ENCODE data around the gene GFOD1.
"Not testable (repeated sequence)": the region's sequence is repeated elsewhere in the genome, so short reads cannot be mapped to it uniquely, and the experiment has no call there.

The GFOD1 gene

GRCh38 chr6:13511141-13511571 lies 23.8 kb upstream of the GFOD1 start:
- DNase-seq = not testable (repeated sequence)

DNA sequence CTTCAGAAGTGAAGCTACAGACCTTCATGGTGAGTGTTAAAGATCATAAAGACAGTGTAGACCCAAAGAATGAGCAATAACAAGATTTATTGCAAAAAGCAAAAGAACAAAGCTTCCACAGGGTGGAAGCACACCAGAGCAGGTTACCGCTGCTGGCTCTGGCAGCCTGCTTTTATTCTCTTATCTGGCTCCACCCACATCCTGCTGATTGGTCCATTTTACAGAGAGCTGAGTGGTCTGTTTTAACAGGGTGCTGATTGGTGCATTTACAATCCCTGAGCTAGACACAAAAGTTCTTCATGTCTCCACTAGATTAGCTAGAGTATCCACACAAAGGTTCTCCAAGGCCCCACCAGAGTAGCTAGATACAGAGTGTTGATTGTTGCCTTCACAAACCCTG lies 23.0 kb upstream of the GFOD1 start:
- DNase-seq = not testable (repeated sequence)

- DNase-seq = no peak
These were observed 21.6 kb upstream of the GFOD1 start for GRCh38 chr6:13508711-13509705.

- no peak for DNase-seq
These were observed 20.0 kb upstream of the GFOD1 start for GRCh38 chr6:13507306-13507860.

DNA sequence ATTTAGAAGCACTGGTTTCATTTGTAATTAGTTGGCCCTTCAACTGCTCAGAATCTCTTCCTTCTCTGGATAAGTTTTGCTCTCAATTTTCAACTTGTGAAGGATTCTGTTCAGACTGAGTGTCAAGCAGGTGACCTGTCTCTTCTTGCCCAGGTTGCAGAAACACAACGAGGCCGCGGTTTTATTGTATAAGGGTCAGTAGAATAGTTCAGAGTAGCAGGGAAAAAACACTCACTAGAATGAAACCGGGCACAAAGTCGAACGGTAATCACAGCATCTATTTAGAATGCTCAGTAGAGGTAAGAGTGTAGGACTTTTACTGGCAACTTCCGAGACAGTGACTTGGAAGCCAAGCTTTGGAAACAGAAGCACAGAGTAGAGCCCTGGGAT lies 17.9 kb upstream of the GFOD1 start:
- no peak for DNase-seq

DNA sequence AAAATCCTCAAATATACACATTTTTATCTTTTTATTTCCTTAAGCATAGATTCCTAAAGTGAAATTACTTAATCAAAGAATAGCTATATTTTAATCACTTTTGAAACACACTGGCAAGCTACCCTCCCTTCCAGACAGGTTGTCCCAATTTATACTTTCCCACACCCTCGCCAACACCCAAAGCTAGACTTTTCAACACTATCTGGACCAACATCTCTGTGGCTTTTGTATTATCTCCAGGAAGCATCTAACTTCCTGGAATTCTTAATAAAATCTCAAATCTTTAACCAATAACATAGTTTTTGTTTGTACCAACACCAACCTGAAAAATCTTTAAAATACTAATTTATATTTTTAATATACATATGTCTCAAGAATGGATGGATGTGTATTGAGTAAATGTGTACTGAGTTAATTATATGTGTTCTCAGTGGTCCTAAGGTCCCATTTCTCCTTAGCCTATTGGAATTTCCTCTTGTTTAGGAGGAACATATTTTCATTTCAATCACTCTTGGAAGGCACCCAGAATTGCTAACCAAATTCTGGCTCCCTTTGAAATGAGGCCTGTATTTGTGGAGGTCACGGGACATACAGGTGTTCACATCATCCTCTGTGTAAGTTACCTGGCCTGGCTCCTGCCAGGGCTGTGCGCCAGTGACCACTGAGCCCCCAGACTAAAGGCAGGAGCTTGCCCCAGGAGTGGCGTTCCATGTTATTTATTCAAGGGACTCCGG lies 17.4 kb upstream of the GFOD1 start:
- DNase-seq = no peak

- DNase-seq = no peak
These were observed 13.5 kb upstream of the GFOD1 start for GRCh38 chr6:13500915-13501314.

GRCh38 chr6:13500264-13500663 lies 12.9 kb upstream of the GFOD1 start:
- no peak for DNase-seq

DNA sequence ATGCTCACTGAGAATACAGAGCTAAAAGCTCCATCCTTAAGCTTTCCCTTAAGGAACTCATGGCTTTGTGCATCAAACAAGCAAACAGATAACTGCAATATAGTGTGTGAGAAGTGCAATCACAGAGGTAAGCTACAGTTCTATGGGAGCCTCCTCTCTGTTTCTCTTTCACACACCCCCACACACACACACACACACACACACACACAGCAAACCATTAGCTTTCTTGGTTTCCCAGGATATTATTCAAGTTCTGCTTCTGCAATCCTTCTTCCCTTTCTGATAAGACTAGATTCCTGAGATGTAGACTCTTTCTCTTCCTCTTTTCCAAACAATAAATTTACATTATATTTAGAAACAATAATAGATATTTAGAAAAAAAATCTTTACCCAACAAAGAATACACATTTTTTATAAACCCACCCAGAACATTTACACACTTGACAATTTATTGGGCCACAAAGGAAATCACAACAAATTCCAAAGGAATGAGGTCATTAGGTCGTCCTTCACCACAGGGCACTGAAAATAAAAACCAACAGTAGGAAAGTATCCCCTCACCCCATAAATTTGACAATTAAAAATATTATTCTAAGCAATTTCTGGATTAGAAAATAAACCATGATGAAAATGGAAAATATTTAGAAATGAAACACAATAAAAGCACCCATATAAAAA lies 9.3 kb upstream of the GFOD1 start:
- no peak for DNase-seq

- no peak for DNase-seq
These were observed 8.4 kb upstream of the GFOD1 start for GRCh38 chr6:13495818-13496217.

DNA sequence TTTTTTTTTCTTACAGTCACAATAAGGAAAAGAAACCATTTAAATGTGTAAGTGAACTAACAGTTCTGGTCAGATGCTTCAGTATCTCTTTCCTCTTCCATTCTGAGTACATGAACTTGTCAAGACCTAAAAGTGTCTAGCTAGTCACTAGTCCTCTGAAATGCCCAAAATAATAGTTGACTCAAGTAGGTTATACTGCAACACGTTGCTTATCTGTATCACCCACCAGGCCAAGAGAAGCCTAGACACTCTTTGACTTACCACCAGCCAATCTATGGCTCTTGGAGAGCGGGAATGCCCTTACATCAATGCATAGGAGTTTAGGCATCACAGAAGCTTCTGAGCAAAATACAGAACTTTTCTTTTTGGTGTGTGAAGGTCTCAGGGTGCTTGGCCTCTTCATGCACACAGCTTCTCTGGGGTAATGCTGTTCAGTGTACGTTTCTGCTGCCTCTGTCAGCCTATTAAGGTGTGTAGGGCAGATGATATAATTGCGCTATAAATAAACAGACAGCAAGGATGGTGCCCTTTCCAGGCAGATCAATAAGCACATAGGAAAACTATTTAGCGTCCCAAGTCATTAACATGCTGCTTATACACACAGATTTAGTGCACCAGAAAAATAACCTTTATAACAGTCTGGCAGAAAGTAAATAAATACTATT lies 7.8 kb upstream of the GFOD1 start:
- no peak for DNase-seq

DNA sequence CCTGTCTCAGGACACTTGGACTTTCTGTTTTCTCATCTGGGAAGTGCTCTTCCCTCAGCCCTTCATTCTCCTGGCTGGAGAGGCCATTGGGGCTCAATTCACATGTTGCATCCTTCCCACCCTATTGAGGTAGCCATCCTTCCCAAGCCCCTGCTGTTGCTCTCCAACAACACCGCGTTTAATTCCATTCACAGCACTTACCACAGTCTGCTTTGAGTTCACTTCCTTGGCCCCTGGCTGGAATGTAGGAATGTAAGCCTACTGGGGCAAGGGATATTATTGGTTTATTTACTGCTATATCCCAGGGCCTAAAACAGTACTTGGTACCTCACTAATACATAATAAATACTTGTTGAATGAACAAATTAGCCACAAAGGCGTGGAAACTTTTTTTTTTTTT lies 6.7 kb upstream of the GFOD1 start:
- no peak for DNase-seq

GRCh38 chr6:13493147-13493546 lies 5.7 kb upstream of the GFOD1 start:
- no peak for DNase-seq

- DNase-seq = no peak
These were observed 5.0 kb upstream of the GFOD1 start for GRCh38 chr6:13492357-13492756.

- DNase-seq = no peak
These were observed 4.1 kb upstream of the GFOD1 start for GRCh38 chr6:13491538-13491937.

DNA sequence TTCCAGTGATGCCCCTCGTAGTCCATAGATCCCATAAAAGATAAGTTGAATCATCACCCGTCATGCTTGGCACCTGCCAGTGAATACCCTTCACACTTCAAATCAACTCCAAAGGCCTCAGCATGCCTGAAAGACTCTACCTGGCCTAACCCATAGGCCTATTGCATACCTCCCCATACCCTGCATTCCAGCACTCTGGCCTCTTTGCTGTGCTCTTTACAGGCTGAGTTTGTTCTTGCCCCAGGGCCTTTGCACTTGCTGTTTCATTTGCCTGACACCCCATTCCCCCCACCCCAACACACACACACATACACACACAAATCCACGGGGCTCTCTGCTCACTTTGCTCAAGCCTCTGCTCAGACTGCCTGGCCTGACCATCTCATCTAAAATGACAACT lies 3.0 kb upstream of the GFOD1 start:
- DNase-seq = no peak

- no peak for DNase-seq
These were observed 1.5 kb upstream of the GFOD1 start for GRCh38 chr6:13488896-13489237.

DNA sequence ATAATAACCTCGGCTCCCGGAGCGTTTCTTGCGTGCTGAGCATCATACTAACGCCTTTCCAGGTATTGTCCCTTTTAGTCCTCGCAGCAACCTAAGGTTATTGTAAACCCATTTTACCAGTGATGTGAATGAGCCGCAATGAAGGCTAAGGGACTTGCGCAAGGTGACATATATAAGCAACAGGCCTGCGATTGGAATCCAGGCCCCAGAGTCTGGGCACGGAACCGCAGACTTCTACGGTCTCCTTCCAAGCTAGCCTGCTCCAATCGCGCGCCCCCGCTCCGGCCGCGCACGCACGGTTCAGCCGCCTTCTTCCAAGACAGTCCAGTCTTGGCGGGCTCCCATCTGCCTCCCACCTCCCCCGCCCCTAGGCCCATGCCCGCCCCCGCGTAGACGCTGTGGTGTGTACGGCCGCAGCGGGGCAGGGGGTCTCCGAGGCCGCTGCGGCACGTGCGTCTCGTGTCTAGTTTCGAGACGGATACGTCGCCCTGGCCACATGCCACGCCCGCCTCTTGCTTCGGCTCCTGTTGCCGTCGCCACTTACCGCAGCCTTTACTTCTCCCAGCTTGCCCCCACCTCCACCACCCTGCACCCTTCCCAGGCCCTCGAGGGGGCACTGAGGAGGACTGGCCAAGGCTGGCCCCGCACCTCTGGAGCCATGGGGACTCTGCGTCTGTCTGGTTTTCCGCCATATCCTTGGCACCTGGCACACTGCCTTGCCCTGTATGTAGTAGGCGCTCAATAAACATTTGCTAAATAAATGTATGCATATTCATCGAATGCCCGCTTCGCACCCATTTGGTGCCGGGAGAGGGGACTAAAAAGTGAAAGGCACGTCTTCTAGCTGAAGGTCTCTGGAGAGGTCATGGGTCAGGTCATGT lies 855 bp upstream of the GFOD1 start:
- DNase-seq = peak; percentile 56

DNA sequence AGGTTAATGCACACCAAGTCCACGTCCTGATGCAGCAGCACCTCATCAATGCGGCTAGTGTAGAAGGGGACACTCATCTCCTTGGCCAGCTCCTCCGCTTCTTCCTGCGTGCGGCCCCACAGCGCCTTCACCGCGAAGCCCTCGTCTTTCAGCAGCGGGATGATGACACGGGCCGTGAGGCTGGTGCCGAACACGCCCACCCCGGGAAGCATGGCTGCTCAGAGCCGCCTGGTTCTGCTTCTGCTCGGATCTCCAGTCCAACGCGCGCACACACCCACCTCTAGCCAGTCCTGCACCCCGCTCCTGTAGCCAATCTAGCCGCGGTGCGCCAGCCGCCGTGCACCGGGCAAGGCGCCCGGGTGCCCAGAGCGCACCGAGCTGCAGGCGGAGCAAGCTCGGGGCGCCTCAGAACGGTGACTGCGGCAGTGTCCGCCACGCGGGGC lies 700 bp downstream of the GFOD1 start:
- peak; percentile 68 for DNase-seq

GRCh38 chr6:13485923-13486562 lies 1.4 kb downstream of the GFOD1 start:
- peak; percentile 86 for DNase-seq

GRCh38 chr6:13485303-13485702 lies 2.1 kb downstream of the GFOD1 start:
- DNase-seq = peak; percentile 53

All from NCI-H82 (cell line).